K562 (cell line): ENCODE results near the gene CRABP2. TPM values are rescaled to one million over a fixed set of nuclear protein-coding genes. Genes with fewer than 3 reads are reported as not detected.

Experiments
- GABPB1 ChIP-seq: sonication (generic); formaldehyde crosslinking; IDR thresholded peaks from 2 replicates; pipeline ENCODE4 v1.8.0; 2022; ENCODE audit warnings: mild to moderate bottlenecking, missing genetic modification reagents
- GATA2 ChIP-seq: sonication (generic); formaldehyde crosslinking; IDR thresholded peaks from 2 replicates; pipeline ENCODE4 v1.4.0; 2020; ENCODE audit warnings: mild to moderate bottlenecking, missing genetic modification reagents
- NFIX ChIP-seq: fragments of 250-450 bp; sonication (Bioruptor Pico); IDR thresholded peaks from 2 replicates; pipeline ENCODE4 v1.4.0; 2020; ENCODE audit warnings: low read depth, mild to moderate bottlenecking, moderate library complexity
- RFX7 ChIP-seq: fragments of 250-450 bp; sonication (Bioruptor Pico); IDR thresholded peaks from 2 replicates; pipeline ENCODE4 v1.5.1; 2021; ENCODE audit warnings: mild to moderate bottlenecking
- SMARCA5 ChIP-seq: fragments of 450-650 bp; IDR thresholded peaks from 2 replicates; pipeline ENCODE4 v1.6.1; 2016
- TAF1 ChIP-seq: IDR thresholded peaks from 2 replicates; pipeline ENCODE4 v1.6.1; 2011; ENCODE audit warnings: mild to moderate bottlenecking, low read length, moderate library complexity; ENCODE audit not compliant: insufficient read depth, control insufficient read depth, severe bottlenecking; ENCODE audit errors: extremely low read depth
- XRCC3 ChIP-seq: fragments of 450-650 bp; IDR thresholded peaks from 2 replicates; pipeline ENCODE4 v1.6.1; 2017; ENCODE audit warnings: mild to moderate bottlenecking, moderate library complexity
- ZNF217 ChIP-seq: sonication (generic); formaldehyde crosslinking; IDR thresholded peaks from 2 replicates; pipeline ENCODE4 v1.8.0; 2022; ENCODE audit warnings: mild to moderate bottlenecking, missing genetic modification reagents
- polyA plus RNA-seq, 8 experiments: library from polyadenylated mRNA; depleted of rRNA in 4 of 8; stranded (reverse) in 5 of 8; unstranded in 3 of 8; fragments of >200 nt; fragmentation: Nextera tagmentation in 2 of 8; fragmentation: Illumina TruSeq in 1 of 8; extraction: Ambion mirVana in 2 of 8; extraction: Trizol in 1 of 8; gene quantifications; 2 replicates each; pipeline versions ENCODE4 v1.2.1 to v1.2.3, GENCODE V29; 2011 to 2014; ENCODE audit warnings: inconsistent platforms in 1 of 8, missing spikeins in 1 of 8
- total RNA-seq, 7 experiments: library from RNA; depleted of rRNA in 6 of 7; stranded (reverse); fragments of >200 nt in 6 of 7; fragmentation: Illumina TruSeq in 2 of 7; extraction: Trizol in 2 of 7; gene quantifications; 2 replicates each; pipeline versions ENCODE4 v1.2.1 to v1.2.3, GENCODE V29; 2011 to 2021; ENCODE audit warnings: low replicate concordance in 1 of 7
- TF ChIP-seq, protein P1 (sequence below): IDR thresholded peaks from 3 replicates; pipeline ENCODE4 v1.6.1; 2011; ENCODE audit warnings: borderline replicate concordance, mild to moderate bottlenecking, moderate library complexity; ENCODE audit not compliant: insufficient read length; ENCODE audit errors: extremely low read depth
- TF ChIP-seq, protein P2 (sequence below): fragments of 250-450 bp; sonication (Bioruptor Pico); IDR thresholded peaks from 2 replicates; pipeline ENCODE4 v1.8.0; 2022; ENCODE audit warnings: inconsistent platforms
- TF ChIP-seq, protein P3 (sequence below): fragments of 250-450 bp; sonication (Bioruptor Pico); IDR thresholded peaks from 2 replicates; pipeline ENCODE4 v1.8.0; 2021; ENCODE audit warnings: moderate library complexity, mild to moderate bottlenecking, inconsistent platforms
- TF ChIP-seq, protein P4 (sequence below): fragments of 450-650 bp; IDR thresholded peaks from 2 replicates; pipeline ENCODE4 v1.6.1; 2017; ENCODE audit warnings: antibody characterized with exemption, mild to moderate bottlenecking
- TF ChIP-seq, protein P5 (sequence below): fragments of 450-650 bp; IDR thresholded peaks from 2 replicates; pipeline ENCODE4 v1.6.1; 2016; ENCODE audit warnings: antibody characterized with exemption

Gene CRABP2
- total and polyA plus RNA-seq, 9 of the 15 experiments (the other 6 are each of a cell fraction or from before 2014, with no cell fraction given): 0.30 to 2.5 (median 0.82) TPM

- TF ChIP-seq, protein P1, sequence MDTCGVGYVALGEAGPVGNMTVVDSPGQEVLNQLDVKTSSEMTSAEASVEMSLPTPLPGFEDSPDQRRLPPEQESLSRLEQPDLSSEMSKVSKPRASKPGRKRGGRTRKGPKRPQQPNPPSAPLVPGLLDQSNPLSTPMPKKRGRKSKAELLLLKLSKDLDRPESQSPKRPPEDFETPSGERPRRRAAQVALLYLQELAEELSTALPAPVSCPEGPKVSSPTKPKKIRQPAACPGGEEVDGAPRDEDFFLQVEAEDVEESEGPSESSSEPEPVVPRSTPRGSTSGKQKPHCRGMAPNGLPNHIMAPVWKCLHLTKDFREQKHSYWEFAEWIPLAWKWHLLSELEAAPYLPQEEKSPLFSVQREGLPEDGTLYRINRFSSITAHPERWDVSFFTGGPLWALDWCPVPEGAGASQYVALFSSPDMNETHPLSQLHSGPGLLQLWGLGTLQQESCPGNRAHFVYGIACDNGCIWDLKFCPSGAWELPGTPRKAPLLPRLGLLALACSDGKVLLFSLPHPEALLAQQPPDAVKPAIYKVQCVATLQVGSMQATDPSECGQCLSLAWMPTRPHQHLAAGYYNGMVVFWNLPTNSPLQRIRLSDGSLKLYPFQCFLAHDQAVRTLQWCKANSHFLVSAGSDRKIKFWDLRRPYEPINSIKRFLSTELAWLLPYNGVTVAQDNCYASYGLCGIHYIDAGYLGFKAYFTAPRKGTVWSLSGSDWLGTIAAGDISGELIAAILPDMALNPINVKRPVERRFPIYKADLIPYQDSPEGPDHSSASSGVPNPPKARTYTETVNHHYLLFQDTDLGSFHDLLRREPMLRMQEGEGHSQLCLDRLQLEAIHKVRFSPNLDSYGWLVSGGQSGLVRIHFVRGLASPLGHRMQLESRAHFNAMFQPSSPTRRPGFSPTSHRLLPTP: no peak
- TF ChIP-seq XRCC3 (no peak), SMARCA5 (no peak), GABPB1 (CRISPR knock-in tag) (no peak), TAF1 (peak; percentile 48), ZNF217 (CRISPR knock-in tag) (no peak), NFIX (CRISPR knock-in tag) (no peak), GATA2 (CRISPR knock-in tag) (no peak), RFX7 (CRISPR knock-in tag) (no peak)
- TF ChIP-seq, protein P2, sequence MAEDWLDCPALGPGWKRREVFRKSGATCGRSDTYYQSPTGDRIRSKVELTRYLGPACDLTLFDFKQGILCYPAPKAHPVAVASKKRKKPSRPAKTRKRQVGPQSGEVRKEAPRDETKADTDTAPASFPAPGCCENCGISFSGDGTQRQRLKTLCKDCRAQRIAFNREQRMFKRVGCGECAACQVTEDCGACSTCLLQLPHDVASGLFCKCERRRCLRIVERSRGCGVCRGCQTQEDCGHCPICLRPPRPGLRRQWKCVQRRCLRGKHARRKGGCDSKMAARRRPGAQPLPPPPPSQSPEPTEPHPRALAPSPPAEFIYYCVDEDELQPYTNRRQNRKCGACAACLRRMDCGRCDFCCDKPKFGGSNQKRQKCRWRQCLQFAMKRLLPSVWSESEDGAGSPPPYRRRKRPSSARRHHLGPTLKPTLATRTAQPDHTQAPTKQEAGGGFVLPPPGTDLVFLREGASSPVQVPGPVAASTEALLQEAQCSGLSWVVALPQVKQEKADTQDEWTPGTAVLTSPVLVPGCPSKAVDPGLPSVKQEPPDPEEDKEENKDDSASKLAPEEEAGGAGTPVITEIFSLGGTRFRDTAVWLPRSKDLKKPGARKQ (CRISPR knock-in tag): no peak
- TF ChIP-seq, protein P3, sequence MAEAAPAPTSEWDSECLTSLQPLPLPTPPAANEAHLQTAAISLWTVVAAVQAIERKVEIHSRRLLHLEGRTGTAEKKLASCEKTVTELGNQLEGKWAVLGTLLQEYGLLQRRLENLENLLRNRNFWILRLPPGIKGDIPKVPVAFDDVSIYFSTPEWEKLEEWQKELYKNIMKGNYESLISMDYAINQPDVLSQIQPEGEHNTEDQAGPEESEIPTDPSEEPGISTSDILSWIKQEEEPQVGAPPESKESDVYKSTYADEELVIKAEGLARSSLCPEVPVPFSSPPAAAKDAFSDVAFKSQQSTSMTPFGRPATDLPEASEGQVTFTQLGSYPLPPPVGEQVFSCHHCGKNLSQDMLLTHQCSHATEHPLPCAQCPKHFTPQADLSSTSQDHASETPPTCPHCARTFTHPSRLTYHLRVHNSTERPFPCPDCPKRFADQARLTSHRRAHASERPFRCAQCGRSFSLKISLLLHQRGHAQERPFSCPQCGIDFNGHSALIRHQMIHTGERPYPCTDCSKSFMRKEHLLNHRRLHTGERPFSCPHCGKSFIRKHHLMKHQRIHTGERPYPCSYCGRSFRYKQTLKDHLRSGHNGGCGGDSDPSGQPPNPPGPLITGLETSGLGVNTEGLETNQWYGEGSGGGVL (CRISPR knock-in tag): no peak
- TF ChIP-seq, protein P4, sequence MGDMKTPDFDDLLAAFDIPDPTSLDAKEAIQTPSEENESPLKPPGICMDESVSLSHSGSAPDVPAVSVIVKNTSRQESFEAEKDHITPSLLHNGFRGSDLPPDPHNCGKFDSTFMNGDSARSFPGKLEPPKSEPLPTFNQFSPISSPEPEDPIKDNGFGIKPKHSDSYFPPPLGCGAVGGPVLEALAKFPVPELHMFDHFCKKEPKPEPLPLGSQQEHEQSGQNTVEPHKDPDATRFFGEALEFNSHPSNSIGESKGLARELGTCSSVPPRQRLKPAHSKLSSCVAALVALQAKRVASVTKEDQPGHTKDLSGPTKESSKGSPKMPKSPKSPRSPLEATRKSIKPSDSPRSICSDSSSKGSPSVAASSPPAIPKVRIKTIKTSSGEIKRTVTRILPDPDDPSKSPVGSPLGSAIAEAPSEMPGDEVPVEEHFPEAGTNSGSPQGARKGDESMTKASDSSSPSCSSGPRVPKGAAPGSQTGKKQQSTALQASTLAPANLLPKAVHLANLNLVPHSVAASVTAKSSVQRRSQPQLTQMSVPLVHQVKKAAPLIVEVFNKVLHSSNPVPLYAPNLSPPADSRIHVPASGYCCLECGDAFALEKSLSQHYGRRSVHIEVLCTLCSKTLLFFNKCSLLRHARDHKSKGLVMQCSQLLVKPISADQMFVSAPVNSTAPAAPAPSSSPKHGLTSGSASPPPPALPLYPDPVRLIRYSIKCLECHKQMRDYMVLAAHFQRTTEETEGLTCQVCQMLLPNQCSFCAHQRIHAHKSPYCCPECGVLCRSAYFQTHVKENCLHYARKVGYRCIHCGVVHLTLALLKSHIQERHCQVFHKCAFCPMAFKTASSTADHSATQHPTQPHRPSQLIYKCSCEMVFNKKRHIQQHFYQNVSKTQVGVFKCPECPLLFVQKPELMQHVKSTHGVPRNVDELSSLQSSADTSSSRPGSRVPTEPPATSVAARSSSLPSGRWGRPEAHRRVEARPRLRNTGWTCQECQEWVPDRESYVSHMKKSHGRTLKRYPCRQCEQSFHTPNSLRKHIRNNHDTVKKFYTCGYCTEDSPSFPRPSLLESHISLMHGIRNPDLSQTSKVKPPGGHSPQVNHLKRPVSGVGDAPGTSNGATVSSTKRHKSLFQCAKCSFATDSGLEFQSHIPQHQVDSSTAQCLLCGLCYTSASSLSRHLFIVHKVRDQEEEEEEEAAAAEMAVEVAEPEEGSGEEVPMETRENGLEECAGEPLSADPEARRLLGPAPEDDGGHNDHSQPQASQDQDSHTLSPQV: 0 out of 2 replicates have a peak, but pooled peaks have one; percentile 26
- TF ChIP-seq, protein P5, sequence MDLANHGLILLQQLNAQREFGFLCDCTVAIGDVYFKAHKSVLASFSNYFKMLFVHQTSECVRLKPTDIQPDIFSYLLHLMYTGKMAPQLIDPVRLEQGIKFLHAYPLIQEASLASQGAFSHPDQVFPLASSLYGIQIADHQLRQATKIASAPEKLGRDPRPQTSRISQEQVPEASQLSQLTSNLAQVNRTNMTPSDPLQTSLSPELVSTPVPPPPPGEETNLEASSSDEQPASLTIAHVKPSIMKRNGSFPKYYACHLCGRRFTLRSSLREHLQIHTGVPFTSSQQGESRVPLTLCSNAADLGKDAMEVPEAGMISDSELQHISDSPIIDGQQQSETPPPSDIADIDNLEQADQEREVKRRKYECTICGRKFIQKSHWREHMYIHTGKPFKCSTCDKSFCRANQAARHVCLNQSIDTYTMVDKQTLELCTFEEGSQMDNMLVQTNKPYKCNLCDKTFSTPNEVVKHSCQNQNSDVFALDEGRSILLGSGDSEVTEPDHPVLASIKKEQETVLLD: no peak; the same call in 1 of the 2 replicates
Measured at GRCh38 chr1:156746728-156747631, 41.6 kb upstream of the CRABP2 start (continued).
